Cardiac muscle cell (in vitro differentiated cells and primary cell): Measurements from ENCODE around the gene SSRP1. TPM values are rescaled to one million over a fixed set of nuclear protein-coding genes. Genes with fewer than 3 reads are reported as not detected.

Source experiments
- DNase-seq, 2 donors: peaks; one replicate each; pipeline versions ENCODE4 v3.0.0 to v3.0.0-alpha.2; 2010 to 2017; ENCODE audit warnings: low read depth in 1 of 2, low spot score in 1 of 2
- H3K27ac ChIP-seq: fragments of 200-600 bp; sonication (generic); 2 replicates; pipeline ENCODE4 v1.5.1; 2016
- H3K27me3 ChIP-seq: fragments of 200-600 bp; sonication (generic); 2 replicates; pipeline ENCODE4 v1.6.0; 2016; ENCODE audit warnings: control low read depth
- H3K36me3 ChIP-seq: fragments of 200-600 bp; sonication (generic); 2 replicates; pipeline ENCODE4 v1.5.1; 2016; ENCODE audit warnings: control low read depth
- H3K4me1 ChIP-seq: fragments of 200-600 bp; sonication (generic); 2 replicates; pipeline ENCODE4 v1.8.1; 2017; ENCODE audit warnings: low read depth, mild to moderate bottlenecking, mixed run types
- H3K4me3 ChIP-seq: fragments of 200-600 bp; sonication (generic); 2 replicates; pipeline ENCODE4 v1.5.1; 2016; ENCODE audit warnings: mild to moderate bottlenecking
- H3K9me3 ChIP-seq: fragments of 200-600 bp; sonication (generic); 2 replicates; pipeline ENCODE4 v1.5.1; 2017; ENCODE audit warnings: low read depth, mild to moderate bottlenecking, control low read depth
- polyA plus RNA-seq: library from polyadenylated mRNA; unstranded; fragments of >200 nt; fragmentation: Nextera tagmentation; extraction: Ambion mirVana; gene quantifications from 2 replicates; pipeline ENCODE4 v1.2.1, GENCODE V29; 2016
- total RNA-seq: library from RNA; depleted of rRNA; stranded (reverse); fragments of >200 nt; gene quantifications from 2 replicates; pipeline ENCODE4 v1.2.3, GENCODE V29; 2016
- TF ChIP-seq, protein P1 (sequence below): IDR thresholded peaks from 2 replicates; pipeline ENCODE4 v1.5.1; 2012; ENCODE audit warnings: low read depth, mild to moderate bottlenecking, low read length

The SSRP1 gene
- total and polyA plus RNA-seq, 2 experiments from 2014 or later: 87.0 to 180 TPM

DNA sequence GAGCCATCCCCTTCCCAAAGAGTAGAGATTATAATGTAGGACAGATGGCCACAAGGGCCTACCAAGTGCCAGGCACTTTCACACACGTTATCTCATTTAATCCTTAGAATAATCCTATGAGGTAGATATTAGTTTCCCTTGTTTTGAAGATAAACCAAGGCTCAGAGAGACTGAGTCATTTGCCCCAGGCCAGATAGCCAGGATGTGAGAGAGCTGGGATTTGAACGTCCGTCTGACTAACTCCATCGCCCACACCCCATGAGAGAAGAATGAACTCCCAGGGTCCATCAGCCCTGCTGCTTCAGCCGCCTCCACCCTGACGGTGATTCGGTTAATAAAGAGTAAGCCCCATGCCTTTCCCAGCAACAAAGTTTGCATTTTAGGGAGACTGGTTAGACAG lies 34.6 kb upstream of the SSRP1 start:
- DNase-seq: no peak
- Histone ChIP-seq H3K4me1 (no peaks in the 10 kb centered on the region), H3K27me3 (no peaks in the 10 kb centered on the region), H3K27ac (no peak overlapping the region), H3K9me3 (no peaks in the 10 kb centered on the region), H3K4me3 (no peak overlapping the region), H3K36me3 (no peaks in the 10 kb centered on the region)
- TF ChIP-seq, protein P1, sequence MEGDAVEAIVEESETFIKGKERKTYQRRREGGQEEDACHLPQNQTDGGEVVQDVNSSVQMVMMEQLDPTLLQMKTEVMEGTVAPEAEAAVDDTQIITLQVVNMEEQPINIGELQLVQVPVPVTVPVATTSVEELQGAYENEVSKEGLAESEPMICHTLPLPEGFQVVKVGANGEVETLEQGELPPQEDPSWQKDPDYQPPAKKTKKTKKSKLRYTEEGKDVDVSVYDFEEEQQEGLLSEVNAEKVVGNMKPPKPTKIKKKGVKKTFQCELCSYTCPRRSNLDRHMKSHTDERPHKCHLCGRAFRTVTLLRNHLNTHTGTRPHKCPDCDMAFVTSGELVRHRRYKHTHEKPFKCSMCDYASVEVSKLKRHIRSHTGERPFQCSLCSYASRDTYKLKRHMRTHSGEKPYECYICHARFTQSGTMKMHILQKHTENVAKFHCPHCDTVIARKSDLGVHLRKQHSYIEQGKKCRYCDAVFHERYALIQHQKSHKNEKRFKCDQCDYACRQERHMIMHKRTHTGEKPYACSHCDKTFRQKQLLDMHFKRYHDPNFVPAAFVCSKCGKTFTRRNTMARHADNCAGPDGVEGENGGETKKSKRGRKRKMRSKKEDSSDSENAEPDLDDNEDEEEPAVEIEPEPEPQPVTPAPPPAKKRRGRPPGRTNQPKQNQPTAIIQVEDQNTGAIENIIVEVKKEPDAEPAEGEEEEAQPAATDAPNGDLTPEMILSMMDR: no peak

DNA sequence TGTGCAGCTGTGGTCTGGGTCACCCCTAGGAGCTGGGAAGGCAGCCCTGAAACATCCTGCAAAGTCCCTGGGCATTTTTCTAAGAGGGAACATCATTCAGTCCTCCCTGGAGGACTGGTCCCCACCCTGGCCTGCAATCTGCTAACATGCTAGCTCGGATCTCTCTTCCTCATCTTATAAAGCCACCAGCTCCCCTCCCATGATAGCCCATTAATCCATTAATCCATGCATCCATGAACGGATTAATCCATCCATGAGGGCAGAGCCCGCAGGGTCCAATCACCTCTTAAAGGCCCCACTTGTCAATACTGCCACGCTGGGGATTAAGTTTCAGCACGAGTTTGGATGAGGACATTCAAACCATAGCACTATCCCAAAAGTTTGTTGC lies 33.1 kb upstream of the SSRP1 start:
- no peak for DNase-seq
- TF ChIP-seq, protein P1: no peak
- H3K27me3 ChIP-seq: no peaks in the 10 kb centered on the region

DNA sequence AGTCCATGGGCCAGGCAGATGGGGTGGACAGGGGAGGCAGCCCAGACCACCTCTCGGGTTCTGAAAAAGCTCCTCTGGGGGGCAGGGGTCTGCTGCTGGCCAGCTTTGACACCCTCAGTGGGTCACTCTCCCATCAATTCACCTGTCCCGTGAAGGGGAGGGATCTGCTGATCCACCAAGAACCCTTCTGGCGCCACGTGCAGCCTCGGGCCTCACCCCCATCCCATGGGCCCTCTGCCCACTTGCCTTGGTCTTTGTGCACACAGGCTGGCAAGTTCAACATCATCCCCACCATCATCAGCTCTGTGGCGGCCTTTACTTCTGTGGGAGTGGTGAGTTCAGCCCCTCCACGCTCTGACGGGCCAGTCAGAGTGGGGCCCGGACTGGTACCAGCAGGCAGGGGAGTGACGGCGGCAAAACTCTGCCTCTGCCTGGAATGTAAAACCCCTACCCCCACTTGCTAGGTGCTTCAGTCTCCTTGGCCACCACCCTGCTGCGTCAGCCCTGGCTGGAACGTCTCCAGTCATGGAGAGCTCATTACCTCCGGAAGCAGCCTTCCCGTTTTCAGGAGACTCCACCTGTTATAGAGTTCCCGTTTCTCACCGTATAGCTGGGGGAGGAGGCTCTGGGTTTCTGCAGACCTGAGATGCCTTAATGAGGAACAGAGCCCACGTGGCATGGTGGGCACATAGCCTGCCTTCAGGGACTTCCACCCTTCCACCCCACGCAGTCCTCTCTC lies 32.6 kb upstream of the SSRP1 start:
- Histone ChIP-seq H3K27me3 (no peaks in the 10 kb centered on the region), H3K27ac (no peak overlapping the region), H3K4me3 (no peak overlapping the region), H3K4me1 (no peaks in the 10 kb centered on the region), H3K36me3 (no peaks in the 10 kb centered on the region), H3K9me3 (no peaks in the 10 kb centered on the region)
- DNase-seq: no peak
- TF ChIP-seq, protein P1: no peak

More for the DNA sequence above, 33.1 kb upstream of the SSRP1 start:
- Histone ChIP-seq H3K4me1 (no peaks in the 10 kb centered on the region), H3K36me3 (no peaks in the 10 kb centered on the region), H3K9me3 (no peaks in the 10 kb centered on the region), H3K27ac (no peak overlapping the region), H3K4me3 (no peak overlapping the region)

DNA sequence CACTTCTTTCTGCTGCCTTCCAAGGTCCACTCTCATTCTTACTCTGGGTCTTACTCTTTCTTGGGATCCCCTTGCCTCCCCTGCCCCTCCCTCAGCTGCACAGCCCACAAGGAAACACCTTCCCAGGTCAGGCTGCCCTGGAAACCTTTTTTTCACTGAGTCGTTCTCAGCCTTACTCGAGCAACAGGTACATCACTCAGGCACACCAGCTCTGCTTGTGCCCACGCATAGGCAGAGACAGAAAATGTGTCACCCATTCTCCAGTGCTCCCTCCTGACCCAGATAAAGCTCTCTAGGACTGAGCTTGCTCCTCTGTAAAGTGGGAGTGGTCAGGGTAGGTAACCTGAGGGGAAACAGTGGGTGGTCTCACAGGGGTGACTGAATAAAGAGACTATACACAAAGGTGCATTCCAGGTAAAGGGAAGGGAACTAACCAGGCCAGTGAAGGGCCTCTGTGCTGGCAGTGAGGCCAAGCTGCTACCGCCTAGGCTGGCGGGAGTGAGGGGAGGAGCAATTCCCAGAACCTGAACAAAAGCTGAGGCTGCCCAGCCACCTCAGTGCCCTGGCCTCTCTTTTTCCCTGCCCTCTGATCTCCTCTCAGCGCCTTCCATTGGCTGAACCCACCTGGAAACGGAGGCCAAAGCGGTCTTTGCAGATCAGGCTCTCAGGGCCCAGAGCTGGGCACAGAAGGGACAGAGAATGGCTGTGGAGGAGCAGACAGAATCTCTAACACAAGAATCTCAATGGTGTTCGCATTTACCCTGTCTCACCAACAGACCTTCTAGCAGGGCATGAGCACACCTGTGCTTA lies 29.4 kb upstream of the SSRP1 start:
- Histone ChIP-seq H3K4me3 (no peak overlapping the region), H3K9me3 (no peaks in the 10 kb centered on the region), H3K4me1 (no peaks in the 10 kb centered on the region), H3K27ac (no peak overlapping the region), H3K36me3 (no peaks in the 10 kb centered on the region), H3K27me3 (no peaks in the 10 kb centered on the region)
- DNase-seq: no peak
- TF ChIP-seq, protein P1: no peak

DNA sequence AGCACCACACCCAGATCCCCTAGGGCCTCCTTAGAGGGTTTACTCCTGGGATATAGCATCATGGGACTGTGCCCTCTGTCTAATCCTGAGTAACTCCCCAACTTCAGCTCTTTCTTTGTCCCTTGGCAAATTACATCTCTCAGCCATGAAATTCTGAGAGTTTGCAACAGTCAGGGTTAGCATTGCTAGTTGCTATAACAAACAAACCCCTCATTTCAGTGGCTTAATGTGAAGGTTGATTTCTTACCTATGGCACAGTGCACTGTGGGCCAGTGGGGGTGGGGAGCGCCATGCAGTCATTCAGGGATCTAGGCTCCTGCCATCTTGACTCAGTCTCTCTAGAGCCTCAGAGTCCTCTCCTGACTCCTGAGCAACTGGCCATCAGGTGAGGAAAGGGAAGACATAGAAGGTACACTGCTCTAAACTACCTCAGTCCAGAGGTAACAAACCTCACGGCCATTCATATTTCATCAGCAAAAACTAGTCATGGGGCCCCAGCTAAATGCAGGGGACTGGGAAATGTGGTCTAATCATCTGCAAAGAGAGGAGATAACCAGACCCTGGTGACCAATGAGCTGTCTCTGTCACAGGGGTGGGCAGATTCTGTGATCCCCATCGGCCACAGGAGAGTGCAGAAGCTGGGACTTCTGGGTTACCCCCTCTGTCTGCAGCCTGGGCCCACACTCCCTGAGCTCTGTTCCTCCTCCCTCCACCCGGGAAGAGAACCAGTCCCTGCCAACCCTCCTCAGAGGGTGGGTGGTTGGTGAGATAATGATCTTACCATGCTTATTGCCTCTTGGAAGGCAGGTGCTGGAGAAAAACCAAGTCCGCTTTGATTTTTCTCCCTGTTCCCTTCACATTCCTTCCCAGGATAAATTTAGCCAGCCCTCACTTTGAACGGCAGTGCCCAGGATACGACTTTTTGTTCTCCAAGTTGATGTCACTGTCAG lies 27.7 kb upstream of the SSRP1 start:
- no peaks in the 10 kb centered on the region for H3K9me3 ChIP-seq
- TF ChIP-seq, protein P1: no peak
- no peak for DNase-seq
- H3K27ac ChIP-seq: no peak overlapping the region
- H3K27me3 ChIP-seq: no peaks in the 10 kb centered on the region
- H3K4me3 ChIP-seq: no peak overlapping the region
- no peaks in the 10 kb centered on the region for H3K4me1 ChIP-seq
- H3K36me3 ChIP-seq: no peaks in the 10 kb centered on the region
